ENCODE measurements around the gene CRTC3. TPM values are rescaled to one million over a fixed set of nuclear protein-coding genes. Genes with fewer than 3 reads are reported as not detected.

The CRTC3 gene
- total RNA-seq, result 10 to 100 TPM; 21.7 to 31.0 TPM

GRCh38 chr15:90529371-90530249 is at the start of gene CRTC3:
Gene CRTC3, plus strand, starts transcription at chr15:90529923. Its CDS starts 149 bp downstream, at chr15:90530072.

Other genes with a start within 250 kb of the CRTC3 start
- gene ZNF774, start 177.6 kb upstream of the CRTC3 start, total RNA-seq, result under 1 TPM; 0.69 to 1.00 TPM
- gene IQGAP1, start 141.7 kb upstream of the CRTC3 start, total RNA-seq, result 100 to 1,000 TPM; 167 to 274 TPM
- 10 to 100 TPM in 1 of 2 donors, 1 to 10 TPM in 1; 9.3 to 25.3 TPM for gene BLM, start 187.4 kb downstream of the CRTC3 start, total RNA-seq